ENCODE data around the gene TMBIM4.

Gene TMBIM4

DNA sequence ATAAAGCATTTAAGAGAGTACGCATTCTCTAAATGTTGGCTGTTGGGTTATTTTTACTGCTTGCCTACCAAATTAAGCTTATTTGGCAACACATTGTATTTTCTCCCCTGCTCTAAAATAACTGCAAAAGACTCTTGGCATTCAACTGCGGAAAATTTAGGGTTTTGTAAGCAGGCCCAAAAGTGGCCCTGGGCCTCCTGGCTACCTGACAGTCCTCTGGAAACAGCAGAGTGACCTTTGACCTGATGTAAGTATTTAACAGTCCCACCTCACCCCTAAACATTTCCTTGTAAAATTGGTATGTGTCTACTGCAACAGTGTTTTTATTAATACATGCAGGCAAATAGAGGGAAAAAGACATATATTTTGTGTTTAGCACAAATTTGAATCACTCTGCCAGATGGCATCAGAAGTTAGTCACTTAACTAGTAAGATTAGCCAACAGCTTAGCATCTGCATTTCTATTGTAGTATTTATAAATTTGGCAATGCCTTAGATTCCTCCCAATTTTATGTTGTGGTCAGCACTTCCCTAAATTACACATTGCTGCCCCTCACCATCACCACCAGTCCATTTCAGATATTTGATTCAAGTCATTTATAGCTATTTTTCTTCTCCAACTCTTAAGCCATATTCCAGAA is 50.4 kb downstream of the TMBIM4 start:
- H3K9ac ChIP-seq (ENCODE audit: low read length), result peak overlapping the region; percentile 2
- no peak overlapping the region for H3K27ac ChIP-seq (ENCODE audit: low read length, poor library complexity, severe bottlenecking)
- no peak overlapping the region for H2AK5ac ChIP-seq (ENCODE audit: low read length, severe bottlenecking)
- no peak overlapping the region for H2BK15ac ChIP-seq (ENCODE audit: low read depth, poor library complexity, severe bottlenecking)
- no peak overlapping the region for H2BK5ac ChIP-seq (ENCODE audit: low read depth, low read length, poor library complexity, severe bottlenecking)
- H2BK120ac ChIP-seq (ENCODE audit: low read depth, low read length), result no peak overlapping the region
- H3K79me1 ChIP-seq (replicated peaks; ENCODE audit: low read length, poor library complexity, severe bottlenecking), result peaks cover 1% of the 10 kb centered on the region
- H2BK12ac ChIP-seq (ENCODE audit: low read length in 2 of 2), result no peak overlapping the region
- H3K4me3 ChIP-seq (ENCODE audit: insufficient read depth in 1 of 2, low read depth in 1 of 2, low read length in 2 of 2), result no peak overlapping the region
- no peak overlapping the region for H3K18ac ChIP-seq (ENCODE audit: low read depth in 1 of 2, low read length in 2 of 2)
- H3K27me3 ChIP-seq (ENCODE audit: control insufficient read depth in 1 of 2, insufficient read depth in 1 of 2, low read length in 2 of 2), result no peaks in the 10 kb centered on the region
- H3K14ac ChIP-seq (ENCODE audit: low read length in 2 of 2), result no peak overlapping the region
- WGBS, result 97% methylated on average over 2 of the region's 2 CpGs
- no peaks in the 10 kb centered on the region for H3K4me1 ChIP-seq (ENCODE audit: control insufficient read depth, insufficient read depth, low read depth, low read length)
- no peak overlapping the region for H4K91ac ChIP-seq (ENCODE audit: low read length)
- no peak overlapping the region for H3K23ac ChIP-seq (ENCODE audit: low read length in 2 of 2)
- H3K4me2 ChIP-seq (ENCODE audit: low read length, poor library complexity, severe bottlenecking), result no peak overlapping the region
- H4K8ac ChIP-seq (ENCODE audit: low read length), result no peak overlapping the region
- H2AFZ ChIP-seq (ENCODE audit: low read depth, low read length), result no peak overlapping the region
- no peaks in the 10 kb centered on the region for H3K9me3 ChIP-seq (ENCODE audit: control insufficient read depth, low read length)
- peaks cover 1 to 30% of the 10 kb centered on the region in 2 experiments for H3K36me3 ChIP-seq (ENCODE audit: control insufficient read depth in 1 of 2, insufficient read depth in 2 of 2, low read depth in 1 of 2, low read length in 2 of 2)
- no peak overlapping the region for H3K4ac ChIP-seq (ENCODE audit: low read depth in 1 of 2, low read length in 2 of 2)
- DNase-seq, result no peak

GRCh38 chr12:66118240-66118891 is 51.4 kb downstream of the TMBIM4 start:
- no peak overlapping the region for H3K4ac ChIP-seq (ENCODE audit: low read depth in 1 of 2, low read length in 2 of 2)
- H2AK5ac ChIP-seq (ENCODE audit: low read length, severe bottlenecking), result no peak overlapping the region
- DNase-seq, result no peak
- no peaks in the 10 kb centered on the region for H3K9me3 ChIP-seq (ENCODE audit: control insufficient read depth, low read length)
- no peak overlapping the region for H4K91ac ChIP-seq (ENCODE audit: low read length)
- no peak overlapping the region for H3K4me3 ChIP-seq (ENCODE audit: insufficient read depth in 1 of 2, low read depth in 1 of 2, low read length in 2 of 2)
- no peak overlapping the region for H3K18ac ChIP-seq (ENCODE audit: low read depth in 1 of 2, low read length in 2 of 2)
- no peak overlapping the region for H3K23ac ChIP-seq (ENCODE audit: low read length in 2 of 2)
- no peak overlapping the region for H2BK15ac ChIP-seq (ENCODE audit: low read depth, poor library complexity, severe bottlenecking)
- no peak overlapping the region for H2BK12ac ChIP-seq (ENCODE audit: low read length in 2 of 2)
- no peak overlapping the region for H2BK120ac ChIP-seq (ENCODE audit: low read depth, low read length)
- no peak overlapping the region for H3K9ac ChIP-seq (ENCODE audit: low read length)
- no peak overlapping the region for H2AFZ ChIP-seq (ENCODE audit: low read depth, low read length)
- H2BK5ac ChIP-seq (ENCODE audit: low read depth, low read length, poor library complexity, severe bottlenecking), result no peak overlapping the region
- H3K4me2 ChIP-seq (ENCODE audit: low read length, poor library complexity, severe bottlenecking), result no peak overlapping the region
- peaks cover 0 to 20% of the 10 kb centered on the region in 2 experiments for H3K36me3 ChIP-seq (ENCODE audit: control insufficient read depth in 1 of 2, insufficient read depth in 2 of 2, low read depth in 1 of 2, low read length in 2 of 2)
- H3K4me1 ChIP-seq (ENCODE audit: control insufficient read depth, insufficient read depth, low read depth, low read length), result no peaks in the 10 kb centered on the region
- 100% methylated on average over 4 of the region's 9 CpGs for WGBS
- H3K79me1 ChIP-seq (replicated peaks; ENCODE audit: low read length, poor library complexity, severe bottlenecking), result no peaks in the 10 kb centered on the region
- H3K27ac ChIP-seq (ENCODE audit: low read length, poor library complexity, severe bottlenecking), result no peak overlapping the region
- no peak overlapping the region for H3K14ac ChIP-seq (ENCODE audit: low read length in 2 of 2)
- H3K27me3 ChIP-seq (ENCODE audit: control insufficient read depth in 1 of 2, insufficient read depth in 1 of 2, low read length in 2 of 2), result no peaks in the 10 kb centered on the region
- H4K8ac ChIP-seq (ENCODE audit: low read length), result no peak overlapping the region

DNA sequence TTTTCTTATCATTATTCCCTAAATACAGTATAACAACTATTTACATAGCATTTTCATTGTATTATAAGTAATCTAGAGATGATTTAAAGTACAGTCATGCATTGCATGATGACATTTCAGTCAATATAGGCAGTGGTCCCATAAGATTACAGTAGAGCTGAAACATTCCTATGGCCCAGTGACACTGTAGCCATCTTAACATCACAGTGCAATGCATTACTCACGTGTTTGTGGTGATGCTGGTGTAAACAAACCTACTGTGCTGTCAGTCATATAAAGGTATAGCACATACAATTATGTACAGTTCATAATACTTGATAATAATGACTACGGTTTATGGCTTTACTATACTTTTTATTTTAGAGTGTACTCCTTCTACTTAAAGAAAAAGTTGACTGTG is 52.6 kb downstream of the TMBIM4 start:
- WGBS, result no CpG with 5 or more reads among the region's 2 CpGs
- H3K4me1 ChIP-seq (ENCODE audit: control insufficient read depth, insufficient read depth, low read depth, low read length), result no peaks in the 10 kb centered on the region

GRCh38 chr12:66115071-66115600 is 54.7 kb downstream of the TMBIM4 start:
- no peak overlapping the region for H2BK15ac ChIP-seq (ENCODE audit: low read depth, poor library complexity, severe bottlenecking)
- H3K4me1 ChIP-seq (ENCODE audit: control insufficient read depth, insufficient read depth, low read depth, low read length), result no peaks in the 10 kb centered on the region
- WGBS, result 95% methylated on average over 4 of the region's 4 CpGs
- no peak overlapping the region for H3K18ac ChIP-seq (ENCODE audit: low read depth in 1 of 2, low read length in 2 of 2)
- H4K91ac ChIP-seq (ENCODE audit: low read length), result no peak overlapping the region
- no peaks in the 10 kb centered on the region for H3K36me3 ChIP-seq (ENCODE audit: control insufficient read depth in 1 of 2, insufficient read depth in 2 of 2, low read depth in 1 of 2, low read length in 2 of 2)
- no peak overlapping the region for H2BK120ac ChIP-seq (ENCODE audit: low read depth, low read length)
- no peak overlapping the region for H3K9ac ChIP-seq (ENCODE audit: low read length)
- H3K9me3 ChIP-seq (ENCODE audit: control insufficient read depth, low read length), result no peaks in the 10 kb centered on the region
- no peak overlapping the region for H3K23ac ChIP-seq (ENCODE audit: low read length in 2 of 2)
- H2BK12ac ChIP-seq (ENCODE audit: low read length in 2 of 2), result no peak overlapping the region
- H2AFZ ChIP-seq (ENCODE audit: low read depth, low read length), result no peak overlapping the region
- no peaks in the 10 kb centered on the region for H3K79me1 ChIP-seq (replicated peaks; ENCODE audit: low read length, poor library complexity, severe bottlenecking)
- H3K4me2 ChIP-seq (ENCODE audit: low read length, poor library complexity, severe bottlenecking), result no peak overlapping the region
- no peak overlapping the region for H3K27ac ChIP-seq (ENCODE audit: low read length, poor library complexity, severe bottlenecking)
- H2BK5ac ChIP-seq (ENCODE audit: low read depth, low read length, poor library complexity, severe bottlenecking), result no peak overlapping the region
- H3K4ac ChIP-seq (ENCODE audit: low read depth in 1 of 2, low read length in 2 of 2), result no peak overlapping the region
- H3K14ac ChIP-seq (ENCODE audit: low read length in 2 of 2), result no peak overlapping the region
- no peak overlapping the region for H2AK5ac ChIP-seq (ENCODE audit: low read length, severe bottlenecking)
- no peak for DNase-seq
- H3K27me3 ChIP-seq (ENCODE audit: control insufficient read depth in 1 of 2, insufficient read depth in 1 of 2, low read length in 2 of 2), result no peaks in the 10 kb centered on the region
- H3K4me3 ChIP-seq (ENCODE audit: insufficient read depth in 1 of 2, low read depth in 1 of 2, low read length in 2 of 2), result no peak overlapping the region
- no peak overlapping the region for H4K8ac ChIP-seq (ENCODE audit: low read length)

More for the DNA sequence above, 52.6 kb downstream of the TMBIM4 start:
- Histone ChIP-seq H3K27me3 (ENCODE audit: control insufficient read depth in 1 of 2, insufficient read depth in 1 of 2, low read length in 2 of 2) (no peaks in the 10 kb centered on the region), H3K14ac (ENCODE audit: low read length in 2 of 2) (no peak overlapping the region), H3K23ac (ENCODE audit: low read length in 2 of 2) (no peak overlapping the region), H3K4me2 (ENCODE audit: low read length, poor library complexity, severe bottlenecking) (no peak overlapping the region), H3K18ac (ENCODE audit: low read depth in 1 of 2, low read length in 2 of 2) (no peak overlapping the region), H3K36me3 (ENCODE audit: control insufficient read depth in 1 of 2, insufficient read depth in 2 of 2, low read depth in 1 of 2, low read length in 2 of 2) (peaks cover 0 to 9% of the 10 kb centered on the region in 2 experiments), H2AFZ (ENCODE audit: low read depth, low read length) (no peak overlapping the region), H2BK12ac (ENCODE audit: low read length in 2 of 2) (no peak overlapping the region), H3K4ac (ENCODE audit: low read depth in 1 of 2, low read length in 2 of 2) (no peak overlapping the region), H3K9ac (ENCODE audit: low read length) (no peak overlapping the region), H2BK15ac (ENCODE audit: low read depth, poor library complexity, severe bottlenecking) (no peak overlapping the region), H3K4me3 (ENCODE audit: insufficient read depth in 1 of 2, low read depth in 1 of 2, low read length in 2 of 2) (no peak overlapping the region), H2BK120ac (ENCODE audit: low read depth, low read length) (no peak overlapping the region), H4K91ac (ENCODE audit: low read length) (no peak overlapping the region), H2AK5ac (ENCODE audit: low read length, severe bottlenecking) (no peak overlapping the region), H3K79me1 (replicated peaks; ENCODE audit: low read length, poor library complexity, severe bottlenecking) (no peaks in the 10 kb centered on the region), H3K27ac (ENCODE audit: low read length, poor library complexity, severe bottlenecking) (no peak overlapping the region), H3K9me3 (ENCODE audit: control insufficient read depth, low read length) (no peaks in the 10 kb centered on the region), H2BK5ac (ENCODE audit: low read depth, low read length, poor library complexity, severe bottlenecking) (no peak overlapping the region), H4K8ac (ENCODE audit: low read length) (no peak overlapping the region)
- no peak for DNase-seq

Measured in mesenchymal stem cell (in vitro differentiated cells and primary cell).